H9 (cell line): ENCODE results near the gene RMDN2. TPM values are rescaled to one million over a fixed set of nuclear protein-coding genes. Genes with fewer than 3 reads are reported as not detected.

Experiments
- DNase-seq: peaks from one replicate; pipeline ENCODE4 v3.0.0-alpha.2; 2017
- H2AFZ ChIP-seq: one replicate; pipeline ENCODE4 v1.6.1; 2013; ENCODE audit warnings: mild to moderate bottlenecking, low read length, control low read depth, moderate library complexity
- H2AK5ac ChIP-seq: 2 replicates; pipeline ENCODE4 v1.6.1; 2013; ENCODE audit warnings: low read length, control low read depth, mixed read lengths; ENCODE audit not compliant: insufficient read length
- H2BK120ac ChIP-seq: one replicate; pipeline ENCODE4 v1.6.1; 2013; ENCODE audit warnings: low read depth, mild to moderate bottlenecking, low read length, control low read depth, inconsistent platforms; ENCODE audit not compliant: poor library complexity, severe bottlenecking
- H2BK12ac ChIP-seq: 2 replicates; pipeline ENCODE4 v1.6.1; 2013; ENCODE audit warnings: low read length, control low read depth, mixed read lengths, low read depth; ENCODE audit not compliant: insufficient read length
- H2BK15ac ChIP-seq: 2 replicates; pipeline ENCODE4 v1.6.1; 2013; ENCODE audit warnings: low read depth, low read length, control low read depth
- H2BK20ac ChIP-seq: one replicate; pipeline ENCODE4 v1.6.1; 2013; ENCODE audit warnings: low read depth, mild to moderate bottlenecking, low read length, control low read depth, inconsistent platforms; ENCODE audit not compliant: poor library complexity, severe bottlenecking
- H2BK5ac ChIP-seq: 2 replicates; pipeline ENCODE4 v1.6.1; 2013; ENCODE audit warnings: low read length, control low read depth, mixed read lengths; ENCODE audit not compliant: insufficient read length
- H3K14ac ChIP-seq: 2 replicates; pipeline ENCODE4 v1.6.1; 2013; ENCODE audit warnings: low read length, control low read depth; ENCODE audit not compliant: insufficient read depth
- H3K18ac ChIP-seq: 2 replicates; pipeline ENCODE4 v1.6.1; 2013; ENCODE audit warnings: low read depth, mild to moderate bottlenecking, mixed read lengths, low read length, control low read depth; ENCODE audit not compliant: insufficient read length
- H3K23ac ChIP-seq: 2 replicates; pipeline ENCODE4 v1.6.1; 2013; ENCODE audit warnings: low read length, control low read depth, mixed read lengths, low read depth; ENCODE audit not compliant: insufficient read length
- H3K23me2 ChIP-seq: 2 replicates; pipeline ENCODE4 v1.6.1; 2013; ENCODE audit warnings: low read depth, mild to moderate bottlenecking, mixed read lengths, low read length, control low read depth; ENCODE audit not compliant: insufficient read length, poor library complexity, severe bottlenecking
- H3K27ac ChIP-seq: 2 replicates; pipeline ENCODE4 v1.5.1; 2013; ENCODE audit warnings: low read length, control low read depth, mixed read lengths, low read depth; ENCODE audit not compliant: insufficient read length
- H3K27me3 ChIP-seq: 2 replicates; pipeline ENCODE4 v1.6.1; 2013; ENCODE audit warnings: low read length, control low read depth, inconsistent platforms; ENCODE audit not compliant: insufficient read depth
- H3K4ac ChIP-seq: 2 replicates; pipeline ENCODE4 v1.6.1; 2013; ENCODE audit warnings: low read depth, mild to moderate bottlenecking, control low read depth, inconsistent platforms, low read length, moderate library complexity
- H3K4me1 ChIP-seq: 2 replicates; pipeline ENCODE4 v1.6.1; 2013; ENCODE audit warnings: low read length, control low read depth, inconsistent platforms; ENCODE audit not compliant: insufficient read depth
- H3K4me2 ChIP-seq: 2 replicates; pipeline ENCODE4 v1.6.1; 2013; ENCODE audit warnings: low read length, control low read depth, mixed read lengths; ENCODE audit not compliant: insufficient read length, insufficient read depth
- H3K56ac ChIP-seq: 2 replicates; pipeline ENCODE4 v1.6.1; 2013; ENCODE audit warnings: low read depth, mild to moderate bottlenecking, mixed read lengths, low read length, control low read depth; ENCODE audit not compliant: insufficient read length
- H3K79me1 ChIP-seq: 2 replicates; pipeline ENCODE4 v1.6.1; 2013; ENCODE audit warnings: low read depth, mild to moderate bottlenecking, moderate library complexity, low read length, control low read depth, inconsistent platforms; ENCODE audit not compliant: insufficient read depth, poor library complexity, severe bottlenecking
- H3K79me2 ChIP-seq: 2 replicates; pipeline ENCODE4 v1.6.1; 2013; ENCODE audit warnings: low read length, control low read depth, inconsistent platforms; ENCODE audit not compliant: insufficient read depth
- H3K9ac ChIP-seq: 2 replicates; pipeline ENCODE4 v1.6.1; 2013; ENCODE audit warnings: low read length, control low read depth, mixed read lengths; ENCODE audit not compliant: insufficient read length; ENCODE audit errors: extremely low read depth
- H3K9me3 ChIP-seq: one replicate; pipeline ENCODE4 v1.6.1; 2013; ENCODE audit warnings: low read depth, low read length, inconsistent platforms; ENCODE audit not compliant: control insufficient read depth
- H3T11ph ChIP-seq: one replicate; pipeline ENCODE4 v1.6.1; 2013; ENCODE audit warnings: mild to moderate bottlenecking, low read length, control low read depth, inconsistent platforms
- H4K20me1 ChIP-seq: one replicate; pipeline ENCODE4 v1.6.1; 2013; ENCODE audit not compliant: control insufficient read depth, insufficient read length, insufficient read depth
- H4K5ac ChIP-seq: 2 replicates; pipeline ENCODE4 v1.6.1; 2013; ENCODE audit warnings: low read depth, mild to moderate bottlenecking, mixed read lengths, low read length, control low read depth; ENCODE audit not compliant: insufficient read length
- H4K8ac ChIP-seq: replicated peaks from 2 replicates; pipeline ENCODE4 v1.6.1; 2013; ENCODE audit warnings: low read length, control low read depth, mixed read lengths, low read depth; ENCODE audit not compliant: insufficient read length
- H4K91ac ChIP-seq: 2 replicates; pipeline ENCODE4 v1.6.1; 2013; ENCODE audit warnings: low read depth, mild to moderate bottlenecking, moderate library complexity, mixed read lengths, low read length, control low read depth; ENCODE audit not compliant: insufficient read length
- H3K27ac Mint-ChIP-seq, 3 experiments: 2 replicates in 2 of 3; 3 replicates in 1 of 3; pipeline ENCODE4 v1.8.0; 2020 to 2021; ENCODE audit warnings: mixed read lengths in 3 of 3, mild to moderate bottlenecking in 1 of 3, moderate library complexity in 1 of 3
- H3K27me3 Mint-ChIP-seq: 2 replicates; pipeline ENCODE4 v1.8.0; 2021; ENCODE audit warnings: low read depth, mild to moderate bottlenecking, moderate library complexity, mixed read lengths
- H3K36me3 Mint-ChIP-seq, 3 experiments: 2 replicates in 2 of 3; 3 replicates in 1 of 3; pipeline ENCODE4 v1.8.0; 2020 to 2021; ENCODE audit warnings: low read depth in 3 of 3, mixed read lengths in 3 of 3; ENCODE audit not compliant: insufficient read depth in 1 of 3
- H3K4me1 Mint-ChIP-seq, 2 experiments: 2 replicates each; pipeline ENCODE4 v1.8.0; 2020; ENCODE audit warnings: mixed read lengths in 2 of 2
- H3K4me3 Mint-ChIP-seq, 2 experiments: 2 replicates in 1 of 2; 3 replicates in 1 of 2; pipeline ENCODE4 v1.8.0; 2020 to 2021; ENCODE audit warnings: mild to moderate bottlenecking in 2 of 2, mixed read lengths in 2 of 2, moderate library complexity in 1 of 2
- H3K9me3 Mint-ChIP-seq, 2 experiments: 2 replicates in 1 of 2; 3 replicates in 1 of 2; pipeline ENCODE4 v1.8.0; 2020; ENCODE audit warnings: mild to moderate bottlenecking in 2 of 2, mixed read lengths in 2 of 2, moderate library complexity in 1 of 2
- WGBS: extraction: QIAGEN DNeasy Blood & Tissue Kit; methylation state at CpG from one replicate; pipeline ENCODE4 v1.1.7; 2013; ENCODE audit warnings: missing lambda C conversion rate, low lambda C conversion rate, mixed read lengths; ENCODE audit not compliant: insufficient read length; ENCODE audit errors: extremely low coverage; 5-methylcytosine and 5-hydroxymethylcytosine counted together
- total RNA-seq: library from RNA; stranded (reverse); gene quantifications from 2 replicates; pipeline ENCODE4 v1.2.1, GENCODE V29; 2021
- TF ChIP-seq, protein P1 (sequence below): fragments of 200-600 bp; sonication (generic); conservative IDR thresholded peaks from 3 replicates; pipeline ENCODE4 v1.8.0; 2021; ENCODE audit warnings: antibody characterized with exemption, mild to moderate bottlenecking

RMDN2 gene
- total RNA-seq, 1 experiment from 2014 or later = 2.8 TPM

DNA sequence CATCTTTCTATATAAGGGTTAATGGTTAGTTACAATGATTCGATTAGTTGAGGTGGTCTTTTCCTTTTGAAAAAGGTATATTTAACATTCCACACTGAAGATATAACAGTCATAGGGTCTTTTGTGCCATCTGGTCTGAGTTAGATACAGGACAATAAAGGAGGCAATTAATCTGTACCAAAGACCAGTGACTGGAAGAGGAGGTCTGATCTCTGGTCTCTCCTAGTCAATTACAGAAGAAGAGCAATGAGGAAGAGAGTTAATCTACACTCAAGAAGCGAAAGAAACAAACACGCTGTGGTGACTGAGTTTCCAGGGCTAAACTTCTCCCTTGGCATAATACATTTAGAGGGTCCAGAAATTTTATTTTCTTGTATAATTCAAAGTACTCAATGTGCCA lies 20.7 kb upstream of the RMDN2 start:
- Mint-ChIP-seq H3K27ac (no peak overlapping the region; a peak in 1 of 7 replicates), H3K36me3 (peaks cover 0 to 18% (median 0%) of the 10 kb centered on the region in 3 experiments; a peak in 5 of 7 replicates), H3K4me3 (no peak overlapping the region), H3K9me3 (peaks cover 14 to 16% of the 10 kb centered on the region in 2 experiments), H3K27me3 (no peaks in the 10 kb centered on the region; the same call in 1 of the 2 replicates), H3K4me1 (peaks cover 5 to 9% of the 10 kb centered on the region in 2 experiments)
- no CpG with 5 or more reads among the region's 3 CpGs for WGBS
- no peak overlapping the region for H4K8ac ChIP-seq
- no peaks in the 10 kb centered on the region for H3K23me2 ChIP-seq
- H3K4ac ChIP-seq = no peak overlapping the region
- H4K20me1 ChIP-seq = no peaks in the 10 kb centered on the region
- no peak for DNase-seq
- H3K27me3 ChIP-seq = no peaks in the 10 kb centered on the region
- H3K27ac ChIP-seq = no peak overlapping the region
- H2BK20ac ChIP-seq = no peak overlapping the region
- no peak overlapping the region for H4K91ac ChIP-seq
- no peak overlapping the region for H2AK5ac ChIP-seq
- H3K9ac ChIP-seq = no peak overlapping the region
- H3K23ac ChIP-seq = no peak overlapping the region
- no peaks in the 10 kb centered on the region for H3K79me2 ChIP-seq
- H2BK120ac ChIP-seq = no peak overlapping the region
- no peak overlapping the region for H4K5ac ChIP-seq
- H3T11ph ChIP-seq = no peak overlapping the region
- H2BK15ac ChIP-seq = no peak overlapping the region
- no peak overlapping the region for H3K4me2 ChIP-seq
- H3K9me3 ChIP-seq = no peaks in the 10 kb centered on the region
- TF ChIP-seq, protein P1, sequence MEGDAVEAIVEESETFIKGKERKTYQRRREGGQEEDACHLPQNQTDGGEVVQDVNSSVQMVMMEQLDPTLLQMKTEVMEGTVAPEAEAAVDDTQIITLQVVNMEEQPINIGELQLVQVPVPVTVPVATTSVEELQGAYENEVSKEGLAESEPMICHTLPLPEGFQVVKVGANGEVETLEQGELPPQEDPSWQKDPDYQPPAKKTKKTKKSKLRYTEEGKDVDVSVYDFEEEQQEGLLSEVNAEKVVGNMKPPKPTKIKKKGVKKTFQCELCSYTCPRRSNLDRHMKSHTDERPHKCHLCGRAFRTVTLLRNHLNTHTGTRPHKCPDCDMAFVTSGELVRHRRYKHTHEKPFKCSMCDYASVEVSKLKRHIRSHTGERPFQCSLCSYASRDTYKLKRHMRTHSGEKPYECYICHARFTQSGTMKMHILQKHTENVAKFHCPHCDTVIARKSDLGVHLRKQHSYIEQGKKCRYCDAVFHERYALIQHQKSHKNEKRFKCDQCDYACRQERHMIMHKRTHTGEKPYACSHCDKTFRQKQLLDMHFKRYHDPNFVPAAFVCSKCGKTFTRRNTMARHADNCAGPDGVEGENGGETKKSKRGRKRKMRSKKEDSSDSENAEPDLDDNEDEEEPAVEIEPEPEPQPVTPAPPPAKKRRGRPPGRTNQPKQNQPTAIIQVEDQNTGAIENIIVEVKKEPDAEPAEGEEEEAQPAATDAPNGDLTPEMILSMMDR = no peak
- H3K18ac ChIP-seq = no peak overlapping the region
- H3K56ac ChIP-seq = no peak overlapping the region
- H2BK5ac ChIP-seq = no peak overlapping the region
- H3K4me1 ChIP-seq = no peaks in the 10 kb centered on the region
- H2AFZ ChIP-seq = no peak overlapping the region
- H3K79me1 ChIP-seq = no peaks in the 10 kb centered on the region
- no peak overlapping the region for H3K14ac ChIP-seq
- H2BK12ac ChIP-seq = no peak overlapping the region
